ENCODE results near the gene VAV3. TPM values are rescaled to one million over a fixed set of nuclear protein-coding genes. Genes with fewer than 3 reads are reported as not detected.

The VAV3 gene
- total RNA-seq, 4 donors from 2014 or later = 2.2 to 20.4 (median 4.0) TPM

DNA sequence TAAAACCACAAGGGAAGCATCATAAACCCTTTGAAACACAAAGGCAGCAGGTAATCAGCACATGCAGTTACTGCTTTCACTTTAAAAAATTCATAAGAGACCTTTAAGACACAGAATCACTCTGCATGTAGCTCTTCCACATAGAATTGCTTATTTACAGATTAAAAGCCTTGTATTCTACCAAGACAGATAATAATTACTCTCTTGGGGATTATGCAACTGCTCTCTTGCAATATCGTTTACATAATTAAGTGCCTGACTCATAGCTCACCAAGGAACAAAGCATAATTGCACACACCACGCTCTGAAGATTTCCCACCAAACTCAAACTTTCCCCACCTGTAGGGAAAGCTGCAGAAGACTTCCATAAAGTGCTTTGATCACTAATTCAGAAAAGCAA, 87.9 kb downstream of the VAV3 start:
- 20 to 22% methylated on average over 2 of the region's 2 CpGs for WGBS, 2 donors
- H3K27ac ChIP-seq = no peak overlapping the region
- H3K9me3 ChIP-seq = no peaks in the 10 kb centered on the region
- peaks cover 0 to 2% of the 10 kb centered on the region in 2 donors for H3K27me3 ChIP-seq
- H3K36me3 ChIP-seq = no peaks in the 10 kb centered on the region
- TF ChIP-seq, protein P1, sequence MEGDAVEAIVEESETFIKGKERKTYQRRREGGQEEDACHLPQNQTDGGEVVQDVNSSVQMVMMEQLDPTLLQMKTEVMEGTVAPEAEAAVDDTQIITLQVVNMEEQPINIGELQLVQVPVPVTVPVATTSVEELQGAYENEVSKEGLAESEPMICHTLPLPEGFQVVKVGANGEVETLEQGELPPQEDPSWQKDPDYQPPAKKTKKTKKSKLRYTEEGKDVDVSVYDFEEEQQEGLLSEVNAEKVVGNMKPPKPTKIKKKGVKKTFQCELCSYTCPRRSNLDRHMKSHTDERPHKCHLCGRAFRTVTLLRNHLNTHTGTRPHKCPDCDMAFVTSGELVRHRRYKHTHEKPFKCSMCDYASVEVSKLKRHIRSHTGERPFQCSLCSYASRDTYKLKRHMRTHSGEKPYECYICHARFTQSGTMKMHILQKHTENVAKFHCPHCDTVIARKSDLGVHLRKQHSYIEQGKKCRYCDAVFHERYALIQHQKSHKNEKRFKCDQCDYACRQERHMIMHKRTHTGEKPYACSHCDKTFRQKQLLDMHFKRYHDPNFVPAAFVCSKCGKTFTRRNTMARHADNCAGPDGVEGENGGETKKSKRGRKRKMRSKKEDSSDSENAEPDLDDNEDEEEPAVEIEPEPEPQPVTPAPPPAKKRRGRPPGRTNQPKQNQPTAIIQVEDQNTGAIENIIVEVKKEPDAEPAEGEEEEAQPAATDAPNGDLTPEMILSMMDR (IDR thresholded peaks at IDR 0.05) = no peak
- peak in 1 of 2 donors; percentile 62 for TF ChIP-seq EP300 (IDR thresholded peaks at IDR 0.05)
- peak in 1 of 2 donors; percentile 16 for DNase-seq (ENCODE audit: low spot score in 2 of 2)
- peaks cover 0 to 5% (median 4%) of the 10 kb centered on the region in 4 donors for H3K4me1 ChIP-seq
- H3K4me3 ChIP-seq = no peak overlapping the region

- Histone ChIP-seq H3K9me3 (no peaks in the 10 kb centered on the region), H3K27ac (no peak overlapping the region), H3K4me1 (peaks cover 0 to 5% (median 4%) of the 10 kb centered on the region in 4 donors), H3K36me3 (no peaks in the 10 kb centered on the region), H3K27me3 (peaks cover 0 to 2% of the 10 kb centered on the region in 2 donors), H3K4me3 (no peak overlapping the region)
- TF ChIP-seq EP300 (IDR thresholded peaks at IDR 0.05) (no peak), POLR2A (IDR thresholded peaks at IDR 0.05) (no peak)
- TF ChIP-seq, protein P1 (IDR thresholded peaks at IDR 0.05) = no peak
- WGBS, 2 donors = 93 to 100% methylated on average over 1 of the region's 1 CpG
- no peak for DNase-seq (ENCODE audit: low spot score in 2 of 2)
These were observed 89.3 kb downstream of the VAV3 start for GRCh38 chr1:107875689-107876088.

DNA sequence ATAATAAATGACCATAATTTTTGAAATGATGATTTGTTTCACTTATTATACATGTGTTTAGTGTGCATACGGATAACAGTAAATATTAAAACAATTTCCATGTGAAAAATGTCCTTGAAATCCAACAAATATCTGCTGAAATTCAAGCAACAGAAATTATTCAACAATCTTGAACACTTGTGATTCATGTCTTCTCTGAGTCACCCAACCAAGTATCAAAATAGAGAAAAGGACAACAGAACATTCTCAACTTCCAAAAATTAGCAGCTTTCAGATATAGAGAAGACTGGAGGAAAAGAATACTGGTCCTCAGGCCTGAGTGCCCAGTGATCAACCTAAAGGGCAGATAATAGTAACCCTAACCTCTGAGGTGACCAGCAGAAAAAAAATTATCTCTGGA, 90.8 kb downstream of the VAV3 start:
- Histone ChIP-seq H3K27me3 (peaks cover 0 to 2% of the 10 kb centered on the region in 2 donors), H3K4me3 (no peak overlapping the region), H3K36me3 (no peaks in the 10 kb centered on the region), H3K4me1 (peaks cover 0 to 5% (median 4%) of the 10 kb centered on the region in 4 donors), H3K27ac (no peak overlapping the region), H3K9me3 (no peaks in the 10 kb centered on the region)
- no peak for DNase-seq (ENCODE audit: low spot score in 2 of 2)
- no peak for TF ChIP-seq EP300 (IDR thresholded peaks at IDR 0.05)
- 78 to 80% methylated on average over 1 of the region's 1 CpG for WGBS, 2 donors

GRCh38 chr1:107871687-107872395, 93.1 kb downstream of the VAV3 start:
- Histone ChIP-seq H3K27ac (no peak overlapping the region), H3K4me3 (no peak overlapping the region), H3K36me3 (no peaks in the 10 kb centered on the region), H3K27me3 (no peaks in the 10 kb centered on the region), H3K4me1 (peaks cover 0 to 5% (median 2%) of the 10 kb centered on the region in 4 donors), H3K9me3 (no peaks in the 10 kb centered on the region)
- no peak for DNase-seq (ENCODE audit: low spot score in 2 of 2)
- TF ChIP-seq EP300 (IDR thresholded peaks at IDR 0.05) (no peak), POLR2A (IDR thresholded peaks at IDR 0.05) (no peak)
- TF ChIP-seq, protein P1 (IDR thresholded peaks at IDR 0.05) = no peak

DNA sequence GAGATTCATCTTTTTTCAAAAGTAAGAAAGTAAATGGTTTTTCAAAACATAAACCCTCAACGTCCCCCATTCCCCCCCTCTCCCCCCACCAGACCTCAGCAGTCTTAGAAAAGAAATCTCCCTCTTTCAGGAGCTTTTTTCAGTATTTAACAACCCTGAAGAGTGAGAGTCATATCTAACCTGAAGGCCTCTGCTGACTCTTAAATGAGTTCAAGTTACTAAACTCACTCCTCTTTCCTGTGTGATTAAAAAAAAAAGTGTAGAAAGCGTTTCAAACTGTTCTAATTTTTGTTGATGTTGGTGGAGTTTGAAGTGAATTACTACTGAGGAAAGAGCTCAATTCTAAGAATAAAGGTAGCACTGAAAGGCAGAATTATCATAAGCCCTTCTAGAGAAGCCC, 93.7 kb downstream of the VAV3 start:
- Histone ChIP-seq H3K27me3 (no peaks in the 10 kb centered on the region), H3K27ac (no peak overlapping the region), H3K4me1 (peaks cover 0 to 4% (median 0%) of the 10 kb centered on the region in 4 donors), H3K36me3 (no peaks in the 10 kb centered on the region), H3K9me3 (no peaks in the 10 kb centered on the region), H3K4me3 (no peak overlapping the region)
- TF ChIP-seq POLR2A (IDR thresholded peaks at IDR 0.05) (no peak), EP300 (IDR thresholded peaks at IDR 0.05) (no peak)
- TF ChIP-seq, protein P1 (IDR thresholded peaks at IDR 0.05) = no peak
- no peak for DNase-seq (ENCODE audit: low spot score in 2 of 2)
- 48 to 52% methylated on average over 2 of the region's 2 CpGs for WGBS, 2 donors
